GM11168 (cell line): ENCODE results near the gene RAB27B.

Experiments
- in situ Hi-C: fragments of 300-500 bp; cut with MboI; formaldehyde crosslinking; loops from one replicate; pipeline ENCODE4 v1.12.0; 2022; ENCODE audit warnings: low sequenced_read_pairs; ENCODE audit not compliant: unreplicated experiment

Gene RAB27B

GRCh38 chr18:54859667-54860421 lies 31.6 kb downstream of the RAB27B start:
- in situ Hi-C loops = no loop called here

GRCh38 chr18:54860941-54861340 lies 32.7 kb downstream of the RAB27B start:
- in situ Hi-C loops = no loop called here

GRCh38 chr18:54867131-54867530 lies 38.9 kb downstream of the RAB27B start:
- in situ Hi-C loops = no loop called here

- in situ Hi-C loops = no loop called here
Measured at GRCh38 chr18:54871231-54871630, 43.0 kb downstream of the RAB27B start.

GRCh38 chr18:54872681-54873080 lies 44.4 kb downstream of the RAB27B start:
- in situ Hi-C loops = no loop called here

GRCh38 chr18:54873884-54874255 lies 45.6 kb downstream of the RAB27B start:
- in situ Hi-C loops = no loop called here

GRCh38 chr18:54875063-54875462 lies 46.8 kb downstream of the RAB27B start:
- in situ Hi-C loops = no loop called here

GRCh38 chr18:54877076-54877475 lies 48.8 kb downstream of the RAB27B start:
- in situ Hi-C loops = no loop called here

GRCh38 chr18:54878159-54878622 lies 49.9 kb downstream of the RAB27B start:
- in situ Hi-C loops = no loop called here

GRCh38 chr18:54878659-54879358 lies 50.5 kb downstream of the RAB27B start:
- in situ Hi-C loops = no loop called here

- in situ Hi-C loops = no loop called here
Measured at GRCh38 chr18:54879691-54880090, 51.4 kb downstream of the RAB27B start.

- in situ Hi-C loops = no loop called here
Measured at GRCh38 chr18:54880395-54881105, 52.3 kb downstream of the RAB27B start.

- in situ Hi-C loops = no loop called here
Measured at GRCh38 chr18:54881229-54881768, 53.0 kb downstream of the RAB27B start.

GRCh38 chr18:54882318-54882717 lies 54.0 kb downstream of the RAB27B start:
- in situ Hi-C loops = no loop called here

GRCh38 chr18:54883816-54884604 lies 55.7 kb downstream of the RAB27B start:
- in situ Hi-C loops = no loop called here

- in situ Hi-C loops = no loop called here
Measured at GRCh38 chr18:54888378-54888777, 60.1 kb downstream of the RAB27B start.

GRCh38 chr18:54888933-54889332 lies 60.7 kb downstream of the RAB27B start:
- in situ Hi-C loops = no loop called here

GRCh38 chr18:54899500-54899899 lies 71.2 kb downstream of the RAB27B start:
- in situ Hi-C loops = no loop called here

- in situ Hi-C loops = no loop called here
Measured at GRCh38 chr18:54900290-54900689, 72.0 kb downstream of the RAB27B start.

GRCh38 chr18:54904581-54904980 lies 76.3 kb downstream of the RAB27B start:
- in situ Hi-C loops = no loop called here
